HepG2 (cell line): ENCODE results near the gene MFAP2. TPM values are rescaled to one million over a fixed set of nuclear protein-coding genes. Genes with fewer than 3 reads are reported as not detected.

Experiments
- ATAC-seq: fragments of 200-7000 bp; cut with Tn5 transposase; 3 replicates; pipeline ENCODE4 v1.9.1; 2020; ENCODE audit warnings: mild to moderate bottlenecking, moderate library complexity
- BruUV-seq: library from RNA; stranded (reverse); fragments of 400-500 nt; replicated peaks from 2 replicates; lab custom pipeline; 2021; lab: Mats Ljungman, UMichigan
- CTCF ChIA-PET: fragments of 300-600 bp; formaldehyde crosslinking; extraction: SDS; loops from one replicate; lab custom pipeline; 2021; ENCODE audit warnings: low total read pairs, inconsistent platforms, low intra/inter-chr PET ratio; lab: Yijun Ruan, JAX
- POLR2A ChIA-PET: fragments of 350-600 bp; sonication (Branson Sonifier 250); formaldehyde crosslinking; loops from one replicate; lab custom pipeline; 2020; ENCODE audit warnings: antibody characterized with exemption, inconsistent platforms; lab: Yijun Ruan, JAX
- DNase-seq: peaks from one replicate; pipeline ENCODE4 v3.0.0-alpha.2; 2015; ENCODE audit warnings: low spot score
- FAIRE-seq: peaks from 3 replicates; lab custom pipeline; 2011; peaks lifted over from hg19 to GRCh38; lab: Jason Lieb, UNC
- H2AFZ ChIP-seq: one replicate; pipeline ENCODE4 v1.6.1; 2011; ENCODE audit warnings: low read length, inconsistent platforms
- H3K27ac ChIP-seq: fragments of 300-600 bp; 3 replicates; pipeline ENCODE4 v1.8.0; 2011; ENCODE audit warnings: mixed run types, mild to moderate bottlenecking, mixed read lengths, low read length, inconsistent platforms; ENCODE audit not compliant: insufficient read depth; ENCODE audit errors: extremely low read length
- H3K27me3 ChIP-seq, 2 experiments: fragments of 200-600 bp in 1 of 2; 2 replicates in 1 of 2; 3 replicates in 1 of 2; pipeline versions ENCODE4 v1.6.0 to v1.8.0; 2011; ENCODE audit warnings: low read length in 2 of 2, mild to moderate bottlenecking in 2 of 2, moderate library complexity in 2 of 2, inconsistent platforms in 1 of 2; ENCODE audit not compliant: insufficient read depth in 2 of 2, control insufficient read depth in 1 of 2
- H3K36me3 ChIP-seq, 2 experiments: fragments of 200-600 bp in 1 of 2; replicated peaks in 1 of 2; 2 replicates in 1 of 2; 3 replicates in 1 of 2; pipeline versions ENCODE4 v1.5.1 to v1.8.0; 2011; ENCODE audit warnings: low read length in 2 of 2, inconsistent platforms in 1 of 2; ENCODE audit not compliant: insufficient read depth in 2 of 2, control insufficient read depth in 1 of 2
- H3K4me1 ChIP-seq: 2 replicates; pipeline ENCODE4 v1.5.1; 2012; ENCODE audit warnings: low read length, inconsistent platforms; ENCODE audit not compliant: insufficient read depth
- H3K4me2 ChIP-seq: 2 replicates; pipeline ENCODE4 v1.6.0; 2011; ENCODE audit warnings: low read depth, low read length, inconsistent platforms
- H3K4me3 ChIP-seq, 3 experiments: fragments of 200-600 bp in 1 of 3; sonication (generic), shearing (Covaris generic) in 1 of 3; replicated peaks in 1 of 3; 2 replicates each; pipeline ENCODE4 v1.5.1; 2011 to 2016; ENCODE audit warnings: low read length in 3 of 3, inconsistent platforms in 2 of 3, low read depth in 2 of 3, mild to moderate bottlenecking in 2 of 3, control low read depth in 1 of 3, mixed read lengths in 1 of 3; ENCODE audit not compliant: insufficient read depth in 1 of 3
- H3K79me2 ChIP-seq: one replicate; pipeline ENCODE4 v1.6.1; 2011; ENCODE audit warnings: low read length, inconsistent platforms; ENCODE audit not compliant: insufficient read depth
- H3K9ac ChIP-seq: 2 replicates; pipeline ENCODE4 v1.6.0; 2011; ENCODE audit warnings: mild to moderate bottlenecking, low read depth, low read length, inconsistent platforms; ENCODE audit not compliant: insufficient read depth
- H3K9me3 ChIP-seq: 2 replicates; pipeline ENCODE4 v1.5.1; 2012; ENCODE audit warnings: mild to moderate bottlenecking, low read length
- H4K20me1 ChIP-seq: 2 replicates; pipeline ENCODE4 v1.6.0; 2011; ENCODE audit warnings: inconsistent platforms, mild to moderate bottlenecking, low read length, moderate library complexity; ENCODE audit not compliant: insufficient read depth
- CSRNP2 ChIP-seq: sonication (generic); formaldehyde crosslinking; conservative IDR thresholded peaks from 2 replicates; pipeline ENCODE4 v1.8.0; 2022; ENCODE audit warnings: low read depth, missing genetic modification reagents
- E2F5 ChIP-seq: sonication (generic); formaldehyde crosslinking; conservative IDR thresholded peaks from 2 replicates; pipeline ENCODE4 v1.4.0; 2020; ENCODE audit warnings: missing genetic modification reagents
- MIER3 ChIP-seq: IDR thresholded peaks from 2 replicates; pipeline ENCODE4 v1.6.1; 2016; ENCODE audit warnings: missing compliant biosample characterization, borderline replicate concordance
- NFIB ChIP-seq: sonication (generic); formaldehyde crosslinking; IDR thresholded peaks from 2 replicates; pipeline ENCODE4 v1.9.0; 2021; ENCODE audit warnings: missing genetic modification reagents, mild to moderate bottlenecking, borderline replicate concordance
- PHF5A ChIP-seq: IDR thresholded peaks from one replicate; pipeline ENCODE4 v1.6.1; 2018; ENCODE audit warnings: low read depth, missing genetic modification reagents; ENCODE audit not compliant: unreplicated experiment
- ZBTB44 ChIP-seq: sonication (generic); formaldehyde crosslinking; IDR thresholded peaks from 2 replicates; pipeline ENCODE4 v1.4.0; 2020; ENCODE audit warnings: missing genetic modification reagents
- ZMAT3 ChIP-seq: sonication (generic); formaldehyde crosslinking; conservative IDR thresholded peaks from 2 replicates; pipeline ENCODE4 v1.7.0; 2021; ENCODE audit warnings: missing genetic modification reagents
- ZNF280B ChIP-seq: sonication (generic); formaldehyde crosslinking; IDR thresholded peaks from 2 replicates; pipeline ENCODE4 v1.5.0; 2020; ENCODE audit warnings: missing genetic modification reagents, mild to moderate bottlenecking, borderline replicate concordance
- ZNF280D ChIP-seq: sonication (generic); formaldehyde crosslinking; IDR thresholded peaks from 2 replicates; pipeline ENCODE4 v1.5.1; 2020; ENCODE audit warnings: mild to moderate bottlenecking, missing genetic modification reagents
- ZNF350 ChIP-seq: sonication (generic); formaldehyde crosslinking; IDR thresholded peaks from 2 replicates; pipeline ENCODE4 v1.4.0; 2020; ENCODE audit warnings: mild to moderate bottlenecking, low read depth, missing genetic modification reagents, borderline replicate concordance
- ZNF549 ChIP-seq: sonication (generic); formaldehyde crosslinking; IDR thresholded peaks from 2 replicates; pipeline ENCODE4 v1.5.0; 2020; ENCODE audit warnings: missing genetic modification reagents
- ZNF563 ChIP-seq: sonication (generic); formaldehyde crosslinking; IDR thresholded peaks from 2 replicates; pipeline ENCODE4 v1.8.0; 2022; ENCODE audit warnings: mild to moderate bottlenecking, moderate library complexity, missing genetic modification reagents
- WGBS: methylation state at CpG from one replicate; pipeline ENCODE4 v1.1.6; 2017; ENCODE audit warnings: low lambda C conversion rate; 5-methylcytosine and 5-hydroxymethylcytosine counted together
- in situ Hi-C: cut with HindIII; loops from 2 replicates; pipeline ENCODE4 v1.10.0; 2017; ENCODE audit warnings: low pct_unique_long_range_greater_than_20kb; ENCODE audit not compliant: extremely low pct_ligation_motif_present
- intact Hi-C: fragments of 100-400 bp; cut with micrococcal nuclease; formaldehyde crosslinking; loops from one replicate; pipeline ENCODE4 v1.10.0; 2022; ENCODE audit not compliant: unreplicated experiment
- polyA plus RNA-seq, 8 experiments: library from polyadenylated mRNA; depleted of rRNA in 3 of 8; stranded (reverse) in 7 of 8; unstranded in 1 of 8; fragments of >200 nt; fragmentation: Illumina TruSeq in 4 of 8; extraction: Trizol in 4 of 8; gene quantifications; 2 replicates each; pipeline versions ENCODE4 v1.2.1 to v1.2.3, GENCODE V29; 2011 to 2016; ENCODE audit warnings: low read depth in 4 of 8, missing spikeins in 1 of 8, mixed read lengths in 1 of 8; ENCODE audit not compliant: insufficient read depth in 1 of 8
- total RNA-seq, 5 experiments: library from RNA; depleted of rRNA; stranded (reverse); fragments of >200 nt; fragmentation: Illumina TruSeq; extraction: Trizol; gene quantifications; 2 replicates each; pipeline ENCODE4 v1.2.3, GENCODE V29; 2016; ENCODE audit warnings: low read depth in 1 of 5

MFAP2 gene
- total and polyA plus RNA-seq, 2 of the 13 experiments (the other 11 are each of a cell fraction or from before 2014, with no cell fraction given): 1.1 to 1.4 TPM

- Histone ChIP-seq H3K4me2 (no peak overlapping the region), H3K27ac (no peak overlapping the region), H3K36me3 (no peaks in the 10 kb centered on the region), H3K9ac (no peak overlapping the region), H3K4me3 (no peak overlapping the region), H3K4me1 (peaks cover 24% of the 10 kb centered on the region), H4K20me1 (no peaks in the 10 kb centered on the region), H3K9me3 (no peaks in the 10 kb centered on the region), H3K79me2 (no peaks in the 10 kb centered on the region), H2AFZ (no peak overlapping the region), H3K27me3 (peaks cover 0 to 1% of the 10 kb centered on the region in 2 experiments; a peak in 2 of 5 replicates)
- in situ Hi-C loops: loop anchor here (5.0 to 25.0 kb wide), 2 partner anchors 91 to 281 kb away; partner anchors contain the start of gene PADI3
- no peak for DNase-seq
- 70% methylated on average over 8 of the region's 8 CpGs for WGBS
- no peak for FAIRE-seq
- ChIA-PET CTCF (no interaction called here), POLR2A (no interaction called here)
- no TSS peak for BruUV-seq
- ATAC-seq: no peak
- intact Hi-C loops: no loop called here
- no peak for TF ChIP-seq ZMAT3 (CRISPR knock-in tag)
- no peak for TF ChIP-seq E2F5 (CRISPR knock-in tag)
- no peak for TF ChIP-seq ZNF280B (CRISPR knock-in tag)
- TF ChIP-seq ZNF549 (CRISPR knock-in tag): no peak
- TF ChIP-seq ZNF280D (CRISPR knock-in tag): no peak
- no peak for TF ChIP-seq NFIB
- no peak for TF ChIP-seq MIER3 (CRISPR knock-in tag)
- TF ChIP-seq ZNF350 (CRISPR knock-in tag): no peak
- TF ChIP-seq CSRNP2 (CRISPR knock-in tag): no peak
- no peak for TF ChIP-seq ZBTB44
- TF ChIP-seq ZNF563 (CRISPR knock-in tag): no peak
- TF ChIP-seq PHF5A (CRISPR knock-in tag): no peak
Measured at GRCh38 chr1:16956775-16957174, 23.6 kb downstream of the MFAP2 start.
